ENCODE results near the gene HAT1.
A peak's percentile ranks its signal among the peaks of the same experiment; 100 is the strongest.
"Not testable (repeated sequence)": the region's sequence is repeated elsewhere in the genome, so short reads cannot be mapped to it uniquely, and the experiment has no call there.

Gene HAT1

GRCh38 chr2:171922230-171923022, at the start of gene HAT1:
Gene HAT1 (plus strand): TSS chr2:171922461. CDS start chr2:171922501, 40 bp downstream.
- peak; percentile 96 for DNase-seq

GRCh38 chr2:171874517-171874916, 47.7 kb upstream of the HAT1 start:
- DNase-seq = no peak

- no peak for DNase-seq
Observed at GRCh38 chr2:171874963-171875362, 47.3 kb upstream of the HAT1 start.

- DNase-seq = no peak
Observed at GRCh38 chr2:171878481-171878993, 43.7 kb upstream of the HAT1 start.

GRCh38 chr2:171879865-171880264, 42.4 kb upstream of the HAT1 start:
- DNase-seq = no peak

- DNase-seq = no peak
Observed at GRCh38 chr2:171880774-171881173, 41.5 kb upstream of the HAT1 start.

GRCh38 chr2:171882089-171882769, 40.0 kb upstream of the HAT1 start:
- no peak for DNase-seq

GRCh38 chr2:171883275-171883893, 38.9 kb upstream of the HAT1 start:
- DNase-seq = no peak

GRCh38 chr2:171889333-171889732, 32.9 kb upstream of the HAT1 start:
- DNase-seq = no peak

- DNase-seq = no peak
Observed at GRCh38 chr2:171889808-171890207, 32.5 kb upstream of the HAT1 start.

GRCh38 chr2:171893196-171893823, 29.0 kb upstream of the HAT1 start:
- no peak for DNase-seq

- peak; percentile 63 for DNase-seq
Observed at GRCh38 chr2:171893824-171894611, 28.2 kb upstream of the HAT1 start, which contains the start of gene SLC25A12. Gene SLC25A12 (minus strand): TSS chr2:171894244. CDS start chr2:171894214, 30 bp downstream.

GRCh38 chr2:171894612-171894947, 27.7 kb upstream of the HAT1 start:
- DNase-seq = no peak

- no peak for DNase-seq
Observed at GRCh38 chr2:171895786-171896185, 26.5 kb upstream of the HAT1 start.

- not testable (repeated sequence) for DNase-seq
Observed at GRCh38 chr2:171899623-171900282, 22.5 kb upstream of the HAT1 start.

- DNase-seq = no peak
Observed at GRCh38 chr2:171902840-171903420, 19.3 kb upstream of the HAT1 start.

- DNase-seq = no peak
Observed at GRCh38 chr2:171908235-171908634, 14.0 kb upstream of the HAT1 start.

- no peak for DNase-seq
Observed at GRCh38 chr2:171909266-171909665, 13.0 kb upstream of the HAT1 start.

- DNase-seq = no peak
Observed at GRCh38 chr2:171910494-171910893, 11.8 kb upstream of the HAT1 start.

- no peak for DNase-seq
Observed at GRCh38 chr2:171913517-171913916, 8.7 kb upstream of the HAT1 start.

GRCh38 chr2:171919453-171919852, 2.8 kb upstream of the HAT1 start:
- no peak for DNase-seq

GRCh38 chr2:171921970-171922229, 361 bp upstream of the HAT1 start:
- DNase-seq = no peak

All from CD4-positive, alpha-beta T cell treated with Interleukin-15 for 1 hour (primary cell).